Progenitor cell of endocrine pancreas (in vitro differentiated cells): ENCODE measurements around the gene NCR3LG1. TPM values are rescaled to one million over a fixed set of nuclear protein-coding genes. Genes with fewer than 3 reads are reported as not detected.

Experiments
- DNase-seq: peaks from one replicate; pipeline ENCODE4 v3.0.0; 2021; ENCODE audit warnings: low spot score; ENCODE audit not compliant: unreplicated experiment
- H3K27ac Mint-ChIP-seq: 2 replicates; pipeline ENCODE4 v1.8.0; 2021; ENCODE audit warnings: mild to moderate bottlenecking, moderate library complexity, mixed read lengths
- H3K27me3 Mint-ChIP-seq: 2 replicates; pipeline ENCODE4 v1.8.0; 2021; ENCODE audit warnings: mixed read lengths
- H3K36me3 Mint-ChIP-seq: 2 replicates; pipeline ENCODE4 v1.8.0; 2022; ENCODE audit warnings: mixed read lengths; ENCODE audit not compliant: insufficient read depth
- H3K4me1 Mint-ChIP-seq: 2 replicates; pipeline ENCODE4 v1.8.0; 2021; ENCODE audit warnings: low read depth, mixed read lengths
- H3K4me3 Mint-ChIP-seq: 2 replicates; pipeline ENCODE4 v1.8.0; 2021; ENCODE audit warnings: low read depth, mild to moderate bottlenecking, moderate library complexity, mixed read lengths
- H3K9me3 Mint-ChIP-seq: 2 replicates; pipeline ENCODE4 v1.8.0; 2021; ENCODE audit warnings: low read depth, mixed read lengths
- CTCF ChIP-seq: fragments of 200-600 bp; sonication (generic); IDR thresholded peaks from one replicate; pipeline ENCODE4 v1.5.0; 2021; ENCODE audit warnings: antibody characterized with exemption, mild to moderate bottlenecking; ENCODE audit not compliant: unreplicated experiment
- total RNA-seq: library from RNA; stranded (reverse); gene quantifications from 2 replicates; pipeline ENCODE4 v1.2.1, GENCODE V29; 2021

NCR3LG1 gene
- total RNA-seq, 1 donor from 2014 or later = 1.3 TPM

- no peaks in the 10 kb centered on the region for H3K36me3 Mint-ChIP-seq
- no peak for DNase-seq
- H3K4me1 Mint-ChIP-seq = peaks cover 6% of the 10 kb centered on the region
- no peak for TF ChIP-seq CTCF
- H3K27ac Mint-ChIP-seq = no peak overlapping the region
- peaks cover 3% of the 10 kb centered on the region for H3K9me3 Mint-ChIP-seq
- peaks cover 4% of the 10 kb centered on the region for H3K27me3 Mint-ChIP-seq
- no peak overlapping the region for H3K4me3 Mint-ChIP-seq
Observed at GRCh38 chr11:17408026-17408425, 56.4 kb downstream of the NCR3LG1 start.

- TF ChIP-seq CTCF = no peak
- H3K9me3 Mint-ChIP-seq = peaks cover 3% of the 10 kb centered on the region
- no peak overlapping the region for H3K4me3 Mint-ChIP-seq
- peaks cover 4% of the 10 kb centered on the region for H3K27me3 Mint-ChIP-seq
- no peaks in the 10 kb centered on the region for H3K36me3 Mint-ChIP-seq
- H3K4me1 Mint-ChIP-seq = peaks cover 12% of the 10 kb centered on the region
- no peak overlapping the region for H3K27ac Mint-ChIP-seq
- no peak for DNase-seq
Observed at GRCh38 chr11:17408641-17409040, 57.0 kb downstream of the NCR3LG1 start.

- peaks cover 3% of the 10 kb centered on the region for H3K9me3 Mint-ChIP-seq
- TF ChIP-seq CTCF = no peak
- peaks cover 4% of the 10 kb centered on the region for H3K27me3 Mint-ChIP-seq
- H3K4me3 Mint-ChIP-seq = no peak overlapping the region
- H3K36me3 Mint-ChIP-seq = no peaks in the 10 kb centered on the region
- DNase-seq = no peak
- peaks cover 11% of the 10 kb centered on the region for H3K4me1 Mint-ChIP-seq
- H3K27ac Mint-ChIP-seq = peak overlapping the region; percentile 3
Observed at GRCh38 chr11:17410606-17411379, 59.2 kb downstream of the NCR3LG1 start.

- no peak for TF ChIP-seq CTCF
- H3K4me3 Mint-ChIP-seq = no peak overlapping the region
- no peak overlapping the region for H3K27ac Mint-ChIP-seq
- H3K36me3 Mint-ChIP-seq = no peaks in the 10 kb centered on the region
- H3K4me1 Mint-ChIP-seq = peaks cover 10% of the 10 kb centered on the region
- H3K9me3 Mint-ChIP-seq = peaks cover 3% of the 10 kb centered on the region
- peaks cover 6% of the 10 kb centered on the region for H3K27me3 Mint-ChIP-seq
- DNase-seq = no peak
Observed at GRCh38 chr11:17411418-17411817, 59.8 kb downstream of the NCR3LG1 start.

GRCh38 chr11:17412488-17413180 lies 61.0 kb downstream of the NCR3LG1 start:
- Mint-ChIP-seq H3K4me3 (no peak overlapping the region), H3K9me3 (peaks cover 2% of the 10 kb centered on the region), H3K4me1 (peaks cover 10% of the 10 kb centered on the region), H3K36me3 (no peaks in the 10 kb centered on the region), H3K27ac (peak overlapping the region; percentile 65), H3K27me3 (peaks cover 8% of the 10 kb centered on the region)
- no peak for TF ChIP-seq CTCF
- DNase-seq = no peak
